ENCODE results near the gene CD55. TPM values are rescaled to one million over a fixed set of nuclear protein-coding genes. Genes with fewer than 3 reads are reported as not detected.

CD55 gene
- total RNA-seq, 4 donors from 2014 or later, result 8.0 to 75.4 (median 40.1) TPM

- Histone ChIP-seq H3K4me3 (no peak overlapping the region), H3K27me3 (no peaks in the 10 kb centered on the region), H3K4me1 (peaks cover 2 to 23% (median 15%) of the 10 kb centered on the region in 4 donors), H3K27ac (no peak overlapping the region), H3K36me3 (no peaks in the 10 kb centered on the region), H3K9me3 (no peaks in the 10 kb centered on the region)
- intact Hi-C loops (cut with DNase I; ENCODE audit: low total_unique reads), result no loop called here
- DNase-seq, result no peak
- TF ChIP-seq POLR2A (IDR thresholded peaks at IDR 0.05) (no peak), EP300 (IDR thresholded peaks at IDR 0.05; ENCODE audit: low read depth) (no peak), POLR2AphosphoS5 (IDR thresholded peaks at IDR 0.05) (no peak), CTCF (IDR thresholded peaks at IDR 0.05) (no peak)
- WGBS, 2 donors (ENCODE audit: low coverage in 1 of 2), result 72 to 100% methylated on average over 1 to 3 of the region's 3 CpGs
- in situ Hi-C loops (cut with MboI; ENCODE audit: low pct_ligation_motif_present in 1 of 4, low pct_unique_long_range_greater_than_20kb in 1 of 4, low sequenced_read_pairs in 3 of 4), result no loop called here
Measured at GRCh38 chr1:207311888-207312603, 9.4 kb upstream of the CD55 start.

GRCh38 chr1:207312604-207312920 is 8.9 kb upstream of the CD55 start:
- DNase-seq, result no peak
- Histone ChIP-seq H3K4me1 (peaks cover 2 to 28% (median 15%) of the 10 kb centered on the region in 4 donors), H3K27me3 (no peaks in the 10 kb centered on the region), H3K36me3 (no peaks in the 10 kb centered on the region), H3K4me3 (no peak overlapping the region), H3K9me3 (no peaks in the 10 kb centered on the region), H3K27ac (no peak overlapping the region)
- 86 to 100% methylated on average over 1 of the region's 1 CpG for WGBS, 2 donors (ENCODE audit: low coverage in 1 of 2)
- no peak for TF ChIP-seq POLR2A (IDR thresholded peaks at IDR 0.05)
- no peak for TF ChIP-seq POLR2AphosphoS5 (IDR thresholded peaks at IDR 0.05)
- no peak for TF ChIP-seq EP300 (IDR thresholded peaks at IDR 0.05; ENCODE audit: low read depth)
- no peak for TF ChIP-seq CTCF (IDR thresholded peaks at IDR 0.05)
- in situ Hi-C loops (cut with MboI; ENCODE audit: low pct_ligation_motif_present in 1 of 4, low pct_unique_long_range_greater_than_20kb in 1 of 4, low sequenced_read_pairs in 3 of 4) (no loop called here), intact Hi-C loops (cut with DNase I; ENCODE audit: low total_unique reads) (no loop called here)

- Histone ChIP-seq H3K4me3 (no peak overlapping the region), H3K9me3 (no peaks in the 10 kb centered on the region), H3K27me3 (no peaks in the 10 kb centered on the region), H3K4me1 (peaks cover 2 to 29% (median 15%) of the 10 kb centered on the region in 4 donors), H3K27ac (no peak overlapping the region), H3K36me3 (no peaks in the 10 kb centered on the region)
- in situ Hi-C loops (cut with MboI; ENCODE audit: low pct_ligation_motif_present in 1 of 4, low pct_unique_long_range_greater_than_20kb in 1 of 4, low sequenced_read_pairs in 3 of 4), result no loop called here
- intact Hi-C loops (cut with DNase I; ENCODE audit: low total_unique reads), result no loop called here
- DNase-seq, result no peak
- no peak for TF ChIP-seq POLR2AphosphoS5 (IDR thresholded peaks at IDR 0.05)
- no peak for TF ChIP-seq CTCF (IDR thresholded peaks at IDR 0.05)
- no peak for TF ChIP-seq EP300 (IDR thresholded peaks at IDR 0.05; ENCODE audit: low read depth)
- no peak for TF ChIP-seq POLR2A (IDR thresholded peaks at IDR 0.05)
Measured at GRCh38 chr1:207313131-207313530, 8.3 kb upstream of the CD55 start.

GRCh38 chr1:207314816-207315215 is 6.7 kb upstream of the CD55 start:
- DNase-seq, result no peak
- in situ Hi-C loops (cut with MboI; ENCODE audit: low pct_ligation_motif_present in 1 of 4, low pct_unique_long_range_greater_than_20kb in 1 of 4, low sequenced_read_pairs in 3 of 4) (no loop called here), intact Hi-C loops (cut with DNase I; ENCODE audit: low total_unique reads) (no loop called here)

More at GRCh38 chr1:207314816-207315215, 6.7 kb upstream of the CD55 start:
- Histone ChIP-seq H3K4me1 (peaks cover 0 to 21% (median 11%) of the 10 kb centered on the region in 4 donors), H3K27ac (no peak overlapping the region), H3K9me3 (no peaks in the 10 kb centered on the region), H3K36me3 (no peaks in the 10 kb centered on the region), H3K27me3 (no peaks in the 10 kb centered on the region), H3K4me3 (no peak overlapping the region)
- TF ChIP-seq POLR2A (IDR thresholded peaks at IDR 0.05), result no peak
- no peak for TF ChIP-seq CTCF (IDR thresholded peaks at IDR 0.05)
- TF ChIP-seq POLR2AphosphoS5 (IDR thresholded peaks at IDR 0.05), result no peak
- no peak for TF ChIP-seq EP300 (IDR thresholded peaks at IDR 0.05; ENCODE audit: low read depth)

Data from transverse colon (tissue), 4 donors.